Measurements from ENCODE around the gene CNPPD1.

The CNPPD1 gene

GRCh38 chr2:219171231-219171651 lies 5.5 kb downstream of the CNPPD1 start:
- DNase-seq (ENCODE audit: low read depth): no peak
- TF ChIP-seq, protein P1, sequence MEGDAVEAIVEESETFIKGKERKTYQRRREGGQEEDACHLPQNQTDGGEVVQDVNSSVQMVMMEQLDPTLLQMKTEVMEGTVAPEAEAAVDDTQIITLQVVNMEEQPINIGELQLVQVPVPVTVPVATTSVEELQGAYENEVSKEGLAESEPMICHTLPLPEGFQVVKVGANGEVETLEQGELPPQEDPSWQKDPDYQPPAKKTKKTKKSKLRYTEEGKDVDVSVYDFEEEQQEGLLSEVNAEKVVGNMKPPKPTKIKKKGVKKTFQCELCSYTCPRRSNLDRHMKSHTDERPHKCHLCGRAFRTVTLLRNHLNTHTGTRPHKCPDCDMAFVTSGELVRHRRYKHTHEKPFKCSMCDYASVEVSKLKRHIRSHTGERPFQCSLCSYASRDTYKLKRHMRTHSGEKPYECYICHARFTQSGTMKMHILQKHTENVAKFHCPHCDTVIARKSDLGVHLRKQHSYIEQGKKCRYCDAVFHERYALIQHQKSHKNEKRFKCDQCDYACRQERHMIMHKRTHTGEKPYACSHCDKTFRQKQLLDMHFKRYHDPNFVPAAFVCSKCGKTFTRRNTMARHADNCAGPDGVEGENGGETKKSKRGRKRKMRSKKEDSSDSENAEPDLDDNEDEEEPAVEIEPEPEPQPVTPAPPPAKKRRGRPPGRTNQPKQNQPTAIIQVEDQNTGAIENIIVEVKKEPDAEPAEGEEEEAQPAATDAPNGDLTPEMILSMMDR (IDR thresholded peaks at IDR 0.05; ENCODE audit: low read depth, low read length, missing control alignments): peak; percentile 71
- H3K4me3 ChIP-seq (ENCODE audit: low read depth, low read length): no peak overlapping the region

DNA sequence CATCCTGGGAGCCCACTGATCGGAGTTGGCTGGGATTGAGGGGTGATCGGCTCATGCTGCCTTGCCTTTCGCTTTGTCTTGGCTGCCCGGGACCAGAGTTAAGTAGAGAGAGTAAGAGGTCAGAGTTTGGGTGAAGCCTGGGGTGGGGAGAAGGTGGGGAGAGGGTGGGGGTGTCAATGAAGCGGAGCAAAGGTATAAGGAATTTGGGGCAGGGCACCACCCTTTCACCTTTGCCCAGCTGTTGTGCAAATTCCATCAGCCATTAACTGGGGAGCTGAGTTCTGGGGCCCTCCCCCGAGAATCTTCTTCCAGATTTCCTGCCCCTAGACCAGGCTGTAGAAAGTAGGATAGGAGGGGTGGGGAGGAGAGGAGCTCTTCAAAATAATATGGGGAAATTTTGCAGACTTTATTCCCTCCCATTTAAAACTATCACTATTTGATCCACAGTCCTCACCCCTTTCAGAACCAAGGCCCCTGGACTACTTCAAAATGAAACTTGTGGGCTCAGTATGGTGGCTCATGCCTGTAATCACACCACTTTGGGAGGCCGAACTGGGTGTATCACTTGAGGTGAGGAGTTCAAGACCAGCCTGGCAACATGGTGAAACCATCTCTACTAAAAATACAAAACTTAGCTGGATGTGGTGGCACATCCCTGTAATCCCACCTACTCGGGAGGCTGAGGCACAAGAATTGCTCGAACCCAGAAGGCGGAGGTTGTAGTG lies 6.6 kb downstream of the CNPPD1 start, which contains the start of gene SLC23A3:
SLC23A3 (minus strand) TSS at position 100 of the 725 bp plus-strand sequence; CDS start at position 55, 45 bp downstream.
- H3K4me3 ChIP-seq (ENCODE audit: low read depth, low read length): no peak within 1 kb of the TSS
- TF ChIP-seq, protein P1 (IDR thresholded peaks at IDR 0.05; ENCODE audit: low read depth, low read length, missing control alignments): no peak
- no peak for DNase-seq (ENCODE audit: low read depth)

GRCh38 chr2:219168932-219169331 lies 7.8 kb downstream of the CNPPD1 start:
- H3K4me3 ChIP-seq (ENCODE audit: low read depth, low read length): no peak overlapping the region
- TF ChIP-seq, protein P1 (IDR thresholded peaks at IDR 0.05; ENCODE audit: low read depth, low read length, missing control alignments): no peak
- no peak for DNase-seq (ENCODE audit: low read depth)

DNA sequence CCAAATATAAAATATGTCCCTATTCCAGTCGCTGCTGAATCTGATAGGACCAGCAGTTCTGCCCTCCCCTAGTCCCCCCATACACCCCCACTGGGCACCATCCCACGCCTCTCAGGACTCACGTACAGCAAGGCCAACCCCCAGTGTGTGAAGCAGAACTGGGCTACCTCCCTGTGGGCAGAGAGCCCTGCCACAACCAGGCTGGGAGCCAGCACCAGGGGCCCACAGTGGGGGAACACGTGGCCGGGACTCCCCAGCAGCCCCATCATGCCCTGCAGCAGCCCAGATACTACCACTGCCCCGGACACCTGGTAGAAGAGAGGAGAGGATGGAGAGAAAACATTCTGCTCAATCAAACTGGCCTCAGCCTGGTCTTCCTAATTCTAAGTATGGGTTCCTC lies 8.2 kb downstream of the CNPPD1 start:
- TF ChIP-seq, protein P1 (IDR thresholded peaks at IDR 0.05; ENCODE audit: low read depth, low read length, missing control alignments): no peak
- H3K4me3 ChIP-seq (ENCODE audit: low read depth, low read length): no peak overlapping the region
- DNase-seq (ENCODE audit: low read depth): no peak

GRCh38 chr2:219167997-219168396 lies 8.7 kb downstream of the CNPPD1 start:
- no peak for DNase-seq (ENCODE audit: low read depth)
- no peak overlapping the region for H3K4me3 ChIP-seq (ENCODE audit: low read depth, low read length)
- TF ChIP-seq, protein P1 (IDR thresholded peaks at IDR 0.05; ENCODE audit: low read depth, low read length, missing control alignments): no peak

GRCh38 chr2:219165058-219165911 lies 11.4 kb downstream of the CNPPD1 start:
- no peak for DNase-seq (ENCODE audit: low read depth)
- TF ChIP-seq, protein P1 (IDR thresholded peaks at IDR 0.05; ENCODE audit: low read depth, low read length, missing control alignments): no peak
- H3K4me3 ChIP-seq (ENCODE audit: low read depth, low read length): no peak overlapping the region

Data from GM12864 (cell line).